Left lung (tissue), 10 donors: ENCODE results near the gene ALOX12. TPM values are rescaled to one million over a fixed set of nuclear protein-coding genes. Genes with fewer than 3 reads are reported as not detected.

ENCODE experiments used
- ATAC-seq: fragments of 200-7000 bp; cut with Tn5 transposase; one replicate; pipeline ENCODE4 v1.9.1; 2020; ENCODE audit warnings: moderate library complexity
- DNase-seq, 4 donors: peaks; one replicate each; pipeline ENCODE4 v3.0.0-alpha.2; 2013 to 2020
- H3K27ac ChIP-seq, 2 donors: fragments of 200-600 bp; sonication (generic) in 1 of 2; one replicate each; pipeline versions ENCODE4 v1.5.0 to v1.8.0; 2020 to 2021
- H3K27me3 ChIP-seq, 2 donors: fragments of 200-600 bp; sonication (generic) in 1 of 2; one replicate each; pipeline versions ENCODE4 v1.5.0 to v1.8.0; 2020 to 2021
- H3K36me3 ChIP-seq, 2 donors: fragments of 200-600 bp; sonication (generic) in 1 of 2; one replicate each; pipeline versions ENCODE4 v1.5.0 to v1.8.0; 2020 to 2021
- H3K4me1 ChIP-seq, 2 donors: fragments of 200-600 bp; one replicate each; pipeline ENCODE4 v1.8.0; 2021
- H3K4me3 ChIP-seq, 2 donors: fragments of 200-600 bp; sonication (generic) in 1 of 2; one replicate each; pipeline versions ENCODE4 v1.5.0 to v1.8.0; 2020 to 2021; ENCODE audit warnings: mild to moderate bottlenecking in 1 of 2
- H3K9me3 ChIP-seq, 2 donors: fragments of 200-600 bp; sonication (generic) in 1 of 2; one replicate each; pipeline versions ENCODE4 v1.5.0 to v1.8.0; 2020 to 2021
- intact Hi-C, 2 donors: fragments of 100-400 bp; cut with DNase I; formaldehyde crosslinking; loops; one replicate each; pipeline versions ENCODE4 v1.11.2 to v1.14.2; 2022
- polyA plus RNA-seq, 6 donors: library from polyadenylated mRNA; unstranded; fragments of 120-200 nt; gene quantifications; one replicate each; pipeline ENCODE4 v1.2.1, GENCODE V29; 2013; ENCODE audit not compliant: insufficient read length in 6 of 6
- total RNA-seq, 2 donors: library from RNA; stranded (reverse); fragmentation: NEBNext Ultra II Directional; extraction: Animal tissue kit (Norgen Biotek cat#: 25700); gene quantifications; one replicate each; pipeline ENCODE4 v1.2.1, GENCODE V29; 2021
- TF ChIP-seq, protein P1 (sequence below), 2 donors: fragments of 200-600 bp; sonication (generic) in 1 of 2; IDR thresholded peaks; one replicate each; pipeline versions ENCODE4 v1.5.0 to v1.8.0; 2021; ENCODE audit warnings: antibody characterized with exemption in 2 of 2
- donor health status: DM: no; HTN: yes; CAD: no.
- donor health status: DM: no; HTN: no; CAD: no.

The ALOX12 gene
- total and polyA plus RNA-seq, 8 donors: 0.29 to 4.4 (median 3.1) TPM

DNA sequence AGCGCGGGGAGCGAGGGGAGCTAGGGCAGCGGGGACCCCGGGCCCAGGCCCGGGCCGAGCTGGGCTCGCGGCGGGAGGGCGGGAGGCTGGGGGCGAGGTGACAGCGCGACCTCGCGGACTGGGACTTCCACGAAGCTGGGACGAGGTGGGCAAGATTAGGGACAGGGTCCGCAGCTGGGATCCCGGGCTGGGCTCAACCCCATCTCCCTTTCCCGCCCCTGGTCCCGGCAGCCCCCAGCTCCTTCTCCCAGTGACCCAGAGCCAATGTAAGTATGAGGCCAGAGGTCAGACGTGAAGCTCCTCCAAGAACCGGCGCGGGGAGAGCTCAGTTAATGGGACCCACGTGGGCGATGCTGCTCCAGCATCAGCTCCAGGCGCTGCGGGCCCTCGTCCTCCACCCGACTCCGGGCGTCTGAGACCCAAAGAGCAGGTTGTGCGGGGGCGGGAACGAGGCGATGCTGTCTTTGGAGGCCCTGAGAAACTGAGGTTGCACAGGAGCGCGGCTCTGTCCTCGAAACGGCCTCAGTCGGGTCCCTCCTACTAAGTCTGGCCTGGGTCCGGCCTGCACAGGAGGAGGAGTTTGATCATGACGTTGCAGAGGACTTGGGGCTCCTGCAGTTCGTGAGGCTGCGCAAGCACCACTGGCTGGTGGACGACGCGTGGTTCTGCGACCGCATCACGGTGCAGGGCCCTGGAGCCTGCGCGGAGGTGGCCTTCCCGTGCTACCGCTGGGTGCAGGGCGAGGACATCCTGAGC, 585 bp downstream of the ALOX12 start:
- peaks cover 0 to 14% of the 10 kb centered on the region in 2 donors for H3K4me1 ChIP-seq
- intact Hi-C loops: loop anchor here in 1 of 2 donors (5.0 kb wide), 1 partner anchor 89 kb away; no protein-coding TSS in a partner anchor
- TF ChIP-seq, protein P1, sequence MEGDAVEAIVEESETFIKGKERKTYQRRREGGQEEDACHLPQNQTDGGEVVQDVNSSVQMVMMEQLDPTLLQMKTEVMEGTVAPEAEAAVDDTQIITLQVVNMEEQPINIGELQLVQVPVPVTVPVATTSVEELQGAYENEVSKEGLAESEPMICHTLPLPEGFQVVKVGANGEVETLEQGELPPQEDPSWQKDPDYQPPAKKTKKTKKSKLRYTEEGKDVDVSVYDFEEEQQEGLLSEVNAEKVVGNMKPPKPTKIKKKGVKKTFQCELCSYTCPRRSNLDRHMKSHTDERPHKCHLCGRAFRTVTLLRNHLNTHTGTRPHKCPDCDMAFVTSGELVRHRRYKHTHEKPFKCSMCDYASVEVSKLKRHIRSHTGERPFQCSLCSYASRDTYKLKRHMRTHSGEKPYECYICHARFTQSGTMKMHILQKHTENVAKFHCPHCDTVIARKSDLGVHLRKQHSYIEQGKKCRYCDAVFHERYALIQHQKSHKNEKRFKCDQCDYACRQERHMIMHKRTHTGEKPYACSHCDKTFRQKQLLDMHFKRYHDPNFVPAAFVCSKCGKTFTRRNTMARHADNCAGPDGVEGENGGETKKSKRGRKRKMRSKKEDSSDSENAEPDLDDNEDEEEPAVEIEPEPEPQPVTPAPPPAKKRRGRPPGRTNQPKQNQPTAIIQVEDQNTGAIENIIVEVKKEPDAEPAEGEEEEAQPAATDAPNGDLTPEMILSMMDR (IDR thresholded peaks at IDR 0.05): no peak
- peak overlapping the region; percentile 13 to 19 for H3K4me3 ChIP-seq
- DNase-seq (no peak), ATAC-seq (no peak)
- peaks cover 0 to 54% of the 10 kb centered on the region in 2 donors for H3K36me3 ChIP-seq
- H3K27me3 ChIP-seq: no peaks in the 10 kb centered on the region
- H3K27ac ChIP-seq: no peak overlapping the region
- H3K9me3 ChIP-seq: no peaks in the 10 kb centered on the region

DNA sequence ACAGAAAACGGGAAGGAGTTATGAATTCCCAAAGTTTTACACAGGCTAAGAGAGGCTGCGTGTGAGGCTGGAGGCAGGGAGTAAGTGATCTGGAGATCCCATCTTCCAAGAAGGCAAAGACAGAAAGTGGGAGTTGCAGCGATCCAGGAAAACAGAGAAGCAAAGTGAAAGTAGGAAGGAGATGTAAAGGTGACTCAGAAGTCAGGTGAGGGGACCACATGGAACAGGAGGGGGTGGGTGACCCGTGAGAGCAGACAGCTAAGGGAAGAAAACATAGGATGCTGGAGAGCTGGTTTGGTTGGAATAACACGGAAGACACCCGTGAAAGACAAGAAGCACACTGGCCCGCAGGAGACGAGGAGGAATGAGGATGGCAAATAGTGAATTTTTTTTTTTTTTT, 1.3 kb downstream of the ALOX12 start:
- Histone ChIP-seq H3K27ac (no peak overlapping the region), H3K36me3 (peaks cover 0 to 61% of the 10 kb centered on the region in 2 donors), H3K9me3 (no peaks in the 10 kb centered on the region), H3K4me1 (peaks cover 0 to 14% of the 10 kb centered on the region in 2 donors), H3K27me3 (no peaks in the 10 kb centered on the region), H3K4me3 (no peak overlapping the region)
- intact Hi-C loops: loop anchor here in 1 of 2 donors (5.0 kb wide), 1 partner anchor 90 kb away; no protein-coding TSS in a partner anchor
- DNase-seq (no peak), ATAC-seq (no peak)
- TF ChIP-seq, protein P1 (IDR thresholded peaks at IDR 0.05): no peak

GRCh38 chr17:6998855-6999508, 3.1 kb downstream of the ALOX12 start:
- intact Hi-C loops: loop anchor here in 1 of 2 donors (5.0 kb wide), 1 partner anchor 92 kb away; no protein-coding TSS in a partner anchor
- no peak for ATAC-seq
- no peaks in the 10 kb centered on the region for H3K9me3 ChIP-seq
- H3K4me1 ChIP-seq: peaks cover 0 to 14% of the 10 kb centered on the region in 2 donors
- no peak overlapping the region for H3K27ac ChIP-seq
- no peak overlapping the region for H3K4me3 ChIP-seq
- DNase-seq: no peak
- no peaks in the 10 kb centered on the region for H3K27me3 ChIP-seq
- TF ChIP-seq, protein P1 (IDR thresholded peaks at IDR 0.05): no peak
- peaks cover 0 to 76% of the 10 kb centered on the region in 2 donors for H3K36me3 ChIP-seq

- intact Hi-C loops: loop anchor here in 1 of 2 donors (5.0 kb wide), 1 partner anchor 89 kb away; no protein-coding TSS in a partner anchor
- Histone ChIP-seq H3K27ac (no peak overlapping the region), H3K4me1 (peaks cover 0 to 3% of the 10 kb centered on the region in 2 donors), H3K9me3 (no peaks in the 10 kb centered on the region), H3K36me3 (peaks cover 0 to 77% of the 10 kb centered on the region in 2 donors), H3K27me3 (no peaks in the 10 kb centered on the region), H3K4me3 (no peak overlapping the region)
- DNase-seq (no peak), ATAC-seq (no peak)
- TF ChIP-seq, protein P1 (IDR thresholded peaks at IDR 0.05): peak; percentile 29 to 33
Observed at GRCh38 chr17:7001318-7001961, 5.6 kb downstream of the ALOX12 start.
